ENCODE data around the gene CFAP210.
"Not testable (repeated sequence)": the region's sequence is repeated elsewhere in the genome, so short reads cannot be mapped to it uniquely, and the experiment has no call there.

CFAP210 gene

GRCh38 chr2:169690958-169691357 lies 3.2 kb downstream of the CFAP210 start:
- no peak overlapping the region for H3K4me3 ChIP-seq (replicated peaks; ENCODE audit: low read depth, low read length)
- no peak for DNase-seq (ENCODE audit: low read depth)
- no peak for TF ChIP-seq CTCF (IDR thresholded peaks at IDR 0.05; ENCODE audit: low read length, missing control alignments)

GRCh38 chr2:169687943-169688342 lies 6.3 kb downstream of the CFAP210 start:
- not testable (repeated sequence) for DNase-seq (ENCODE audit: low read depth); H3K4me3 ChIP-seq (replicated peaks; ENCODE audit: low read depth, low read length)

GRCh38 chr2:169686825-169687224 lies 7.4 kb downstream of the CFAP210 start:
- not testable (repeated sequence) for H3K4me3 ChIP-seq (replicated peaks; ENCODE audit: low read depth, low read length); DNase-seq (ENCODE audit: low read depth)

- not testable (repeated sequence) for H3K4me3 ChIP-seq (replicated peaks; ENCODE audit: low read depth, low read length); DNase-seq (ENCODE audit: low read depth)
These were observed 9.5 kb downstream of the CFAP210 start for GRCh38 chr2:169684712-169685111.

GRCh38 chr2:169684135-169684565 lies 10.1 kb downstream of the CFAP210 start:
- H3K4me3 ChIP-seq (replicated peaks; ENCODE audit: low read depth, low read length) = no peak overlapping the region
- no peak for DNase-seq (ENCODE audit: low read depth)
- TF ChIP-seq CTCF (IDR thresholded peaks at IDR 0.05; ENCODE audit: low read length, missing control alignments) = no peak

- no peak for TF ChIP-seq CTCF (IDR thresholded peaks at IDR 0.05; ENCODE audit: low read length, missing control alignments)
- DNase-seq (ENCODE audit: low read depth) = no peak
- no peak overlapping the region for H3K4me3 ChIP-seq (replicated peaks; ENCODE audit: low read depth, low read length)
These were observed 10.6 kb downstream of the CFAP210 start for GRCh38 chr2:169683425-169684134.

GRCh38 chr2:169683054-169683424 lies 11.2 kb downstream of the CFAP210 start:
- no peak overlapping the region for H3K4me3 ChIP-seq (replicated peaks; ENCODE audit: low read depth, low read length)
- no peak for TF ChIP-seq CTCF (IDR thresholded peaks at IDR 0.05; ENCODE audit: low read length, missing control alignments)
- no peak for DNase-seq (ENCODE audit: low read depth)

GRCh38 chr2:169676850-169677249 lies 17.4 kb downstream of the CFAP210 start:
- TF ChIP-seq CTCF (IDR thresholded peaks at IDR 0.05; ENCODE audit: low read length, missing control alignments) = no peak
- DNase-seq (ENCODE audit: low read depth) = no peak
- no peak overlapping the region for H3K4me3 ChIP-seq (replicated peaks; ENCODE audit: low read depth, low read length)

Data from fibroblast of pulmonary artery (primary cell).